CD8-positive, alpha-beta memory T cell (primary cell): ENCODE data around the gene MYOG. TPM values are rescaled to one million over a fixed set of nuclear protein-coding genes. Genes with fewer than 3 reads are reported as not detected.

Experiments used
- CTCF ChIA-PET: fragments of 350-600 bp; sonication (Branson Sonifier 250); formaldehyde crosslinking; loops from one replicate; lab custom pipeline; 2021; ENCODE audit warnings: antibody characterized with exemption; lab: Charles Lee
- POLR2A ChIA-PET: fragments of 350-600 bp; sonication (Branson Sonifier 250); formaldehyde crosslinking; loops from one replicate; lab custom pipeline; 2021; ENCODE audit warnings: antibody characterized with exemption; lab: Charles Lee
- DNase-seq, 5 donors: peaks; one replicate each; pipeline versions ENCODE4 v3.0.0 to v3.0.0-alpha.2; 2020 to 2022; ENCODE audit warnings: mixed read lengths in 1 of 5
- H3K27ac ChIP-seq: one replicate; pipeline ENCODE4 v1.7.0; 2013; ENCODE audit warnings: low read depth, mild to moderate bottlenecking, low read length, moderate library complexity
- H3K27me3 ChIP-seq: 2 replicates; pipeline ENCODE4 v1.7.0; 2013; ENCODE audit warnings: low read length, mild to moderate bottlenecking; ENCODE audit not compliant: insufficient read depth, poor library complexity, severe bottlenecking
- H3K36me3 ChIP-seq: 2 replicates; pipeline ENCODE4 v1.7.0; 2013; ENCODE audit warnings: mild to moderate bottlenecking, low read length, moderate library complexity; ENCODE audit not compliant: insufficient read depth
- H3K4me1 ChIP-seq: 2 replicates; pipeline ENCODE4 v1.7.0; 2013; ENCODE audit warnings: mild to moderate bottlenecking, low read length, moderate library complexity; ENCODE audit not compliant: insufficient read depth
- H3K4me3 ChIP-seq: 2 replicates; pipeline ENCODE4 v1.7.0; 2013; ENCODE audit warnings: mild to moderate bottlenecking, low read length
- H3K9me3 ChIP-seq: 2 replicates; pipeline ENCODE4 v1.7.0; 2013; ENCODE audit warnings: mild to moderate bottlenecking, low read length
- H3K27ac Mint-ChIP-seq, 8 donors: one replicate each; pipeline ENCODE4 v1.8.0; 2020 to 2021; ENCODE audit warnings: mixed read lengths in 8 of 8, mild to moderate bottlenecking in 6 of 8, inconsistent platforms in 3 of 8, moderate library complexity in 3 of 8
- H3K27me3 Mint-ChIP-seq, 2 donors: one replicate each; pipeline ENCODE4 v1.8.0; 2020 to 2021; ENCODE audit warnings: mixed read lengths in 2 of 2, mild to moderate bottlenecking in 1 of 2, moderate library complexity in 1 of 2
- H3K36me3 Mint-ChIP-seq, 3 donors: one replicate each; pipeline ENCODE4 v1.8.0; 2020 to 2021; ENCODE audit warnings: mixed read lengths in 3 of 3, inconsistent platforms in 1 of 3, mild to moderate bottlenecking in 1 of 3
- H3K4me1 Mint-ChIP-seq, 3 donors: one replicate each; pipeline ENCODE4 v1.8.0; 2020 to 2021; ENCODE audit warnings: mixed read lengths in 3 of 3, inconsistent platforms in 1 of 3, mild to moderate bottlenecking in 1 of 3
- H3K4me3 Mint-ChIP-seq, 7 donors: one replicate each; pipeline ENCODE4 v1.8.0; 2020 to 2021; ENCODE audit warnings: mixed read lengths in 7 of 7, mild to moderate bottlenecking in 6 of 7, moderate library complexity in 4 of 7, inconsistent platforms in 2 of 7
- H3K9me3 Mint-ChIP-seq, 5 donors: one replicate each; pipeline ENCODE4 v1.8.0; 2020 to 2022; ENCODE audit warnings: mixed read lengths in 5 of 5, mild to moderate bottlenecking in 3 of 5, moderate library complexity in 2 of 5, inconsistent platforms in 1 of 5
- polyA plus RNA-seq: library from polyadenylated mRNA; unstranded; fragments of 300-500 nt; fragmentation: Illumina TruSeq; gene quantifications from one replicate; pipeline ENCODE4 v1.2.3, GENCODE V29; 2021
- total RNA-seq, 2 experiments: library from RNA; stranded (reverse); gene quantifications; one replicate each; pipeline ENCODE4 v1.2.3, GENCODE V29; 2021

MYOG gene
- total and polyA plus RNA-seq, 3 experiments from 2014 or later = not detected

DNA sequence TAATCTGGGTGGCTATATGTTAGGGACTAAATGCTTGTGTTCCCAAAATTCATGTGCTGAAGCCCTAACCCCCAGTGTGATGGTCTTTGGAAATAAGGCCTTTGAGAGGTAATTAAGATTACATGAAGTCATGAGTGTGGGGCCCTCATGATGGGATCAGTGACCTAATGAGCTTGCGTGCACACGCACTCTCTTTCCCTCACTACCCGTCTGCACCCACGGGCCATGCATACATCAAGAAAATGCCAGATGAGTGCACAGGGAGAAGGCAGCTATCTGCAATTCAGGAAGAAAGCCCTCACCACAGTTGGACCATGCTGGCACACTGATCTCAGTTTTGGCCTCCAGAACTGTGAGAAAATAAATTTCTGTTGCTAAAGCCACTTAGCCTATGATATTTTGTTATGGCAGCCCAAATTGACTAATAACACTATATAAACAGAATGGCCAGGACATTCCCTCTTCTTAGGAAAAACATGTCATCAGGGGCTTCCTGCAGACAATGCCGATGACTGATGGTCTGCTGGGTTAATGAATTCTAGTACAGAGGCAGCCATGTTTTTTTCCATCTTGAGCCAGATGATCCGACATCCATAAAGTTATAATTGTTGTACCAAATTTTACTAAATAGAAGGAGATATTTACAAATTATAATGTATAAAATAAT is 18.1 kb upstream of the MYOG start:
- Histone ChIP-seq H3K9me3 (no peaks in the 10 kb centered on the region), H3K27me3 (peaks cover 3% of the 10 kb centered on the region), H3K4me3 (no peak overlapping the region), H3K27ac (no peak overlapping the region), H3K36me3 (no peaks in the 10 kb centered on the region), H3K4me1 (no peaks in the 10 kb centered on the region)
- ChIA-PET CTCF (no interaction called here), POLR2A (no interaction called here)
- Mint-ChIP-seq H3K4me1 (no peaks in the 10 kb centered on the region), H3K27ac (no peak overlapping the region), H3K27me3 (peaks cover 23 to 62% of the 10 kb centered on the region in 2 donors), H3K36me3 (no peaks in the 10 kb centered on the region), H3K9me3 (peaks cover 0 to 6% (median 0%) of the 10 kb centered on the region in 5 donors), H3K4me3 (no peak overlapping the region)
- DNase-seq = no peak

GRCh38 chr1:203103216-203103615 is 17.4 kb upstream of the MYOG start:
- ChIA-PET POLR2A (no interaction called here), CTCF (no interaction called here)
- H3K4me1 Mint-ChIP-seq = no peaks in the 10 kb centered on the region
- H3K36me3 ChIP-seq = no peaks in the 10 kb centered on the region
- H3K27ac Mint-ChIP-seq = no peak overlapping the region
- H3K36me3 Mint-ChIP-seq = no peaks in the 10 kb centered on the region
- no peak for DNase-seq
- H3K9me3 Mint-ChIP-seq = peaks cover 0 to 6% (median 0%) of the 10 kb centered on the region in 5 donors
- H3K27me3 ChIP-seq = peaks cover 3% of the 10 kb centered on the region
- no peak overlapping the region for H3K27ac ChIP-seq
- peaks cover 17 to 55% of the 10 kb centered on the region in 2 donors for H3K27me3 Mint-ChIP-seq
- H3K4me3 ChIP-seq = no peak overlapping the region
- no peaks in the 10 kb centered on the region for H3K9me3 ChIP-seq
- H3K4me1 ChIP-seq = no peaks in the 10 kb centered on the region
- H3K4me3 Mint-ChIP-seq = no peak overlapping the region

DNA sequence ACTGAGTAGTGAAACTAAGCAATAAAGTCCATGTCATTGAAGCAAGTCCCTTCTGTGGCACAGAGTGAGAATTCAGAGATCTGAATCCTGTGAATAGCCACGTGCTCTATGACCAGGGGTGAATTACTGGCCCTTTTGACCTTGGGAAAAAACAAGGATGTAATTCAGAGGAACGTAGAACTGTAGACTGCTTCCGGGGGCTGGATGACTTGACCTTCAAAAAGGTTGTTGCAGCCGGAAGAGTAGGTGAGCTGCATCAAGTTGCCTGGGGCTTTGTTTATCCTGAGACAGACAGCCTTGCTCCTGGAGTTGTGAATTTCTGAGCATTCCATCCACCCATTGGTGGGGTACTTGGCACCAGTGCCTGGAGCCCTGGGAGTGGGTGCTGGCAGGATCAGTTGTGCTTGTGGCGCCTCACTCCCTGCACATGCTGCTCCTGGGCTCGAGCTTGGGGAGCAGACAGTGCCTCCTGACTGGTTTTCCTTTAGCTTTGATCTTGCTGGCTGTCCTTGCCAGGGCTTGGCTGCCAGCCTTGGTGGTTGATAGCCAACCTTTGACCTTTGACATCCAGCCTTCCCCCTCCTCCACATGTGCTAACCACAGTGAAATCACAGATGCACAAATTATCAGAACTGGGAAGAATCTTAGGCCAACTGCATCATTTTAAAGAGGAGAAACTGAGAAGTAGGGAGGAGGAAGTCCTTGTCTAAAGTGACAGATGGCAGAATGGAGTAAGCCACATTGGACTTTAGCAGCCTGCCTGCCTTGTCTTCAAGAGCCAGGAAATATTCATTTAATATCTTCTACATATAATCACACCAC is 16.2 kb upstream of the MYOG start:
- H3K36me3 ChIP-seq = no peaks in the 10 kb centered on the region
- H3K4me1 ChIP-seq = no peaks in the 10 kb centered on the region
- CTCF ChIA-PET = no interaction called here
- Mint-ChIP-seq H3K36me3 (no peaks in the 10 kb centered on the region), H3K4me3 (no peak overlapping the region), H3K27ac (no peak overlapping the region), H3K9me3 (peaks cover under 1 to 8% (median 4%) of the 10 kb centered on the region in 5 donors), H3K4me1 (no peaks in the 10 kb centered on the region), H3K27me3 (peaks cover 14 to 44% of the 10 kb centered on the region in 2 donors)
- POLR2A ChIA-PET = no interaction called here
- no peak overlapping the region for H3K4me3 ChIP-seq
- no peak overlapping the region for H3K27ac ChIP-seq
- H3K9me3 ChIP-seq = no peaks in the 10 kb centered on the region
- no peaks in the 10 kb centered on the region for H3K27me3 ChIP-seq
- no peak for DNase-seq

- Mint-ChIP-seq H3K4me3 (no peak overlapping the region), H3K27ac (no peak overlapping the region), H3K9me3 (peaks cover 6 to 17% (median 14%) of the 10 kb centered on the region in 5 donors), H3K4me1 (no peaks in the 10 kb centered on the region), H3K36me3 (peaks cover 0 to 2% (median 0%) of the 10 kb centered on the region in 3 donors), H3K27me3 (peaks cover 13 to 51% of the 10 kb centered on the region in 2 donors)
- Histone ChIP-seq H3K27ac (no peak overlapping the region), H3K4me1 (no peaks in the 10 kb centered on the region), H3K36me3 (no peaks in the 10 kb centered on the region), H3K4me3 (no peak overlapping the region), H3K9me3 (no peaks in the 10 kb centered on the region), H3K27me3 (no peaks in the 10 kb centered on the region)
- no peak for DNase-seq
- ChIA-PET CTCF (no interaction called here), POLR2A (no interaction called here)
These were observed 14.7 kb upstream of the MYOG start for GRCh38 chr1:203100516-203100869.

GRCh38 chr1:203099805-203100515 is 14.1 kb upstream of the MYOG start:
- Histone ChIP-seq H3K4me1 (no peaks in the 10 kb centered on the region), H3K27me3 (no peaks in the 10 kb centered on the region), H3K36me3 (no peaks in the 10 kb centered on the region), H3K27ac (no peak overlapping the region), H3K4me3 (no peak overlapping the region), H3K9me3 (peaks cover 4% of the 10 kb centered on the region)
- Mint-ChIP-seq H3K36me3 (peaks cover 0 to 3% (median 0%) of the 10 kb centered on the region in 3 donors), H3K27me3 (peaks cover 11 to 46% of the 10 kb centered on the region in 2 donors), H3K4me3 (no peak overlapping the region), H3K9me3 (peaks cover 11 to 20% (median 18%) of the 10 kb centered on the region in 5 donors), H3K27ac (no peak overlapping the region), H3K4me1 (no peaks in the 10 kb centered on the region)
- POLR2A ChIA-PET = no interaction called here
- CTCF ChIA-PET = no interaction called here
- no peak for DNase-seq

- H3K9me3 Mint-ChIP-seq = peaks cover 19 to 27% (median 26%) of the 10 kb centered on the region in 5 donors
- no peak overlapping the region for H3K4me3 ChIP-seq
- H3K4me3 Mint-ChIP-seq = no peak overlapping the region
- no peaks in the 10 kb centered on the region for H3K36me3 ChIP-seq
- H3K27ac Mint-ChIP-seq = no peak overlapping the region
- H3K4me1 ChIP-seq = no peaks in the 10 kb centered on the region
- CTCF ChIA-PET = no interaction called here
- peaks cover 6% of the 10 kb centered on the region for H3K9me3 ChIP-seq
- peaks cover 12 to 44% of the 10 kb centered on the region in 2 donors for H3K27me3 Mint-ChIP-seq
- H3K27me3 ChIP-seq = no peaks in the 10 kb centered on the region
- no peaks in the 10 kb centered on the region for H3K4me1 Mint-ChIP-seq
- DNase-seq = no peak
- H3K36me3 Mint-ChIP-seq = peaks cover 0 to 9% (median 0%) of the 10 kb centered on the region in 3 donors
- no peak overlapping the region for H3K27ac ChIP-seq
- POLR2A ChIA-PET = no interaction called here
These were observed 13.2 kb upstream of the MYOG start for GRCh38 chr1:203098914-203099520.

DNA sequence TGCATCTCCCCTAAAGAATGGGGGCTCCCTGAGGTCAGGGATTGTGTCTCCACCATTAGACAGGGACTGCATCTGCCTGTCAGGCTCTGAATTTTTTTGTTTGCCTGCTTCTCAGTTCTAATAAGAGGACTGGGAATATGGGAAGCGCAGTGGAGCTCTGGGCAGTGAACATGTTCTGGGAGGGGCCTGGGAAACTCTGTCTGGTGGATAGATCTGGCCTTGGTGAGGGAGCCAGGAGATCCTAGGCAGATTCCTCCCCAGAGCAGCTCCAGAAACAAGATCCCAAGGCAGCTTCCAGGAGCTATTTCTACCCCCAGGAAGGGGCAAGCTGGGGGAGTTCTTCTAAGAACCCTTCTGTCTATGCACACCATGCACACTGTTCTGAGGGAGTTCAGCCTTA is 12.6 kb upstream of the MYOG start:
- Mint-ChIP-seq H3K27me3 (peaks cover 12 to 43% of the 10 kb centered on the region in 2 donors), H3K4me1 (no peaks in the 10 kb centered on the region), H3K9me3 (peaks cover 19 to 29% (median 27%) of the 10 kb centered on the region in 5 donors), H3K27ac (no peak overlapping the region), H3K36me3 (peaks cover 0 to 9% (median 0%) of the 10 kb centered on the region in 3 donors), H3K4me3 (no peak overlapping the region)
- H3K27ac ChIP-seq = no peak overlapping the region
- H3K9me3 ChIP-seq = peaks cover 6% of the 10 kb centered on the region
- H3K36me3 ChIP-seq = no peaks in the 10 kb centered on the region
- DNase-seq = no peak
- H3K4me1 ChIP-seq = no peaks in the 10 kb centered on the region
- H3K4me3 ChIP-seq = no peak overlapping the region
- H3K27me3 ChIP-seq = no peaks in the 10 kb centered on the region
- CTCF ChIA-PET = no interaction called here
- POLR2A ChIA-PET = no interaction called here
